ENCODE data around the gene CEACAM7.

DNA sequence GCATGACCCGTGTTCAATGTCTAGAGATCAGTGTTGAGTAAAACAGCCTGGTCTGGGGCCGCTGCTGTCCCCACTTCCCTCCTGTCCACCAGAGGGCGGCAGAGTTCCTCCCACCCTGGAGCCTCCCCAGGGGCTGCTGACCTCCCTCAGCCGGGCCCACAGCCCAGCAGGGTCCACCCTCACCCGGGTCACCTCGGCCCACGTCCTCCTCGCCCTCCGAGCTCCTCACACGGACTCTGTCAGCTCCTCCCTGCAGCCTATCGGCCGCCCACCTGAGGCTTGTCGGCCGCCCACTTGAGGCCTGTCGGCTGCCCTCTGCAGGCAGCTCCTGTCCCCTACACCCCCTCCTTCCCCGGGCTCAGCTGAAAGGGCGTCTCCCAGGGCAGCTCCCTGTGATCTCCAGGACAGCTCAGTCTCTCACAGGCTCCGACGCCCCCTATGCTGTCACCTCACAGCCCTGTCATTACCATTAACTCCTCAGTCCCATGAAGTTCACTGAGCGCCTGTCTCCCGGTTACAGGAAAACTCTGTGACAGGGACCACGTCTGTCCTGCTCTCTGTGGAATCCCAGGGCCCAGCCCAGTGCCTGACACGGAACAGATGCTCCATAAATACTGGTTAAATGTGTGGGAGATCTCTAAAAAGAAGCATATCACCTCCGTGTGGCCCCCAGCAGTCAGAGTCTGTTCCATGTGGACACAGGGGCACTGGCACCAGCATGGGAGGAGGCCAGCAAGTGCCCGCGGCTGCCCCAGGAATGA lies 18.9 kb upstream of the CEACAM7 start:
- TF ChIP-seq SP1 (IDR thresholded peaks at IDR 0.05) (no peak), BHLHE40 (IDR thresholded peaks at IDR 0.05; ENCODE audit: borderline replicate concordance) (no peak), FOXA1 (IDR thresholded peaks at IDR 0.05) (no peak), ARNT (IDR thresholded peaks at IDR 0.05) (no peak), FOXK2 (IDR thresholded peaks at IDR 0.05) (no peak), SUZ12 (IDR thresholded peaks at IDR 0.05) (no peak), NFRKB (IDR thresholded peaks at IDR 0.05) (no peak)

All from HEK293T (cell line).